ENCODE data around the gene KNL1.
"Not testable (repeated sequence)": the region's sequence is repeated elsewhere in the genome, so short reads cannot be mapped to it uniquely, and the experiment has no call there.

- not testable (repeated sequence) for TF ChIP-seq CTCF (conservative IDR thresholded peaks at IDR 0.05); EZH2 (IDR thresholded peaks at IDR 0.05; ENCODE audit: low read depth)
Observed at GRCh38 chr15:40581796-40582195, 12.3 kb upstream of the KNL1 start.

All from PC-9 (cell line).